HCT116 (cell line): ENCODE results near the gene KICS2.

Experiments
- EZH2 ChIP-seq: fragments of 200-600 bp; sonication (generic); IDR thresholded peaks from 2 replicates; pipeline ENCODE4 v1.6.1; 2017; ENCODE audit warnings: antibody characterized with exemption, mixed run types
- FOSL1 ChIP-seq: IDR thresholded peaks from 2 replicates; pipeline ENCODE4 v1.6.1; 2012; ENCODE audit warnings: low read depth
- YY1 ChIP-seq: IDR thresholded peaks from 2 replicates; pipeline ENCODE4 v1.6.1; 2011; ENCODE audit warnings: low read length, low read depth, moderate library complexity, mild to moderate bottlenecking; ENCODE audit not compliant: insufficient replicate concordance; ENCODE audit errors: extremely low read depth
- TF ChIP-seq, protein P1 (sequence below), 3 experiments: fragments of 200-600 bp in 1 of 3; sonication (generic) in 1 of 3; IDR thresholded peaks in 2 of 3; conservative IDR thresholded peaks in 1 of 3; 2 replicates each; pipeline ENCODE4 v1.5.1; 2012 to 2017; ENCODE audit warnings: low read depth in 2 of 3, low read length in 2 of 3, antibody characterized with exemption in 1 of 3, borderline replicate concordance in 1 of 3, control low read depth in 1 of 3, mild to moderate bottlenecking in 1 of 3, mixed read lengths in 1 of 3, mixed run types in 1 of 3, moderate library complexity in 1 of 3; ENCODE audit not compliant: insufficient read depth in 1 of 3
- TF ChIP-seq, protein P2 (sequence below): IDR thresholded peaks from 2 replicates; pipeline ENCODE4 v1.6.1; 2012; ENCODE audit warnings: low read depth

DNA sequence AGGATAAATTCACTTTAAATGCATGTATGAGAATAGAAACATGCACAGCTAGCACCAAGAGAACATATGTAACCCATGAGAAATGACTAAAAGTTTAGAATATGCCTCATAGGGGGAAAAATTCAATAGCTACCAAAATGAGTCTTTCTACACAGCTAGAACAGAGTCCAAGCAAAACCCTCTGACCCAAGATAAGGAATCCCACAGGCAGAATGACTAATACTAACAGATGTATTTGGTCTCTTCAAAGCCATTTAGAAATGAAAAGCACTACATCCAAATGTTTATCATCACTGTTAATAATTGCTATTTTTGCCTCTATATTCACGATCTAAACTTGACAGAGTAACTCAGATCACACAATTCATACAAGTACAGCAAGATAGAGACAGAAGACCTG, 44.0 kb downstream of the KICS2 start:
- TF ChIP-seq FOSL1 = no peak
- TF ChIP-seq, protein P1, sequence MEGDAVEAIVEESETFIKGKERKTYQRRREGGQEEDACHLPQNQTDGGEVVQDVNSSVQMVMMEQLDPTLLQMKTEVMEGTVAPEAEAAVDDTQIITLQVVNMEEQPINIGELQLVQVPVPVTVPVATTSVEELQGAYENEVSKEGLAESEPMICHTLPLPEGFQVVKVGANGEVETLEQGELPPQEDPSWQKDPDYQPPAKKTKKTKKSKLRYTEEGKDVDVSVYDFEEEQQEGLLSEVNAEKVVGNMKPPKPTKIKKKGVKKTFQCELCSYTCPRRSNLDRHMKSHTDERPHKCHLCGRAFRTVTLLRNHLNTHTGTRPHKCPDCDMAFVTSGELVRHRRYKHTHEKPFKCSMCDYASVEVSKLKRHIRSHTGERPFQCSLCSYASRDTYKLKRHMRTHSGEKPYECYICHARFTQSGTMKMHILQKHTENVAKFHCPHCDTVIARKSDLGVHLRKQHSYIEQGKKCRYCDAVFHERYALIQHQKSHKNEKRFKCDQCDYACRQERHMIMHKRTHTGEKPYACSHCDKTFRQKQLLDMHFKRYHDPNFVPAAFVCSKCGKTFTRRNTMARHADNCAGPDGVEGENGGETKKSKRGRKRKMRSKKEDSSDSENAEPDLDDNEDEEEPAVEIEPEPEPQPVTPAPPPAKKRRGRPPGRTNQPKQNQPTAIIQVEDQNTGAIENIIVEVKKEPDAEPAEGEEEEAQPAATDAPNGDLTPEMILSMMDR (IDR thresholded peaks at IDR 0.05 in 2 of 3, conservative IDR thresholded peaks at IDR 0.05 in 1 of 3; ENCODE audit: borderline replicate concordance in 1 of 3, insufficient read depth in 1 of 3, low read depth in 2 of 3, low read length in 2 of 3) = no peak
- no peak for TF ChIP-seq EZH2
- TF ChIP-seq, protein P2, sequence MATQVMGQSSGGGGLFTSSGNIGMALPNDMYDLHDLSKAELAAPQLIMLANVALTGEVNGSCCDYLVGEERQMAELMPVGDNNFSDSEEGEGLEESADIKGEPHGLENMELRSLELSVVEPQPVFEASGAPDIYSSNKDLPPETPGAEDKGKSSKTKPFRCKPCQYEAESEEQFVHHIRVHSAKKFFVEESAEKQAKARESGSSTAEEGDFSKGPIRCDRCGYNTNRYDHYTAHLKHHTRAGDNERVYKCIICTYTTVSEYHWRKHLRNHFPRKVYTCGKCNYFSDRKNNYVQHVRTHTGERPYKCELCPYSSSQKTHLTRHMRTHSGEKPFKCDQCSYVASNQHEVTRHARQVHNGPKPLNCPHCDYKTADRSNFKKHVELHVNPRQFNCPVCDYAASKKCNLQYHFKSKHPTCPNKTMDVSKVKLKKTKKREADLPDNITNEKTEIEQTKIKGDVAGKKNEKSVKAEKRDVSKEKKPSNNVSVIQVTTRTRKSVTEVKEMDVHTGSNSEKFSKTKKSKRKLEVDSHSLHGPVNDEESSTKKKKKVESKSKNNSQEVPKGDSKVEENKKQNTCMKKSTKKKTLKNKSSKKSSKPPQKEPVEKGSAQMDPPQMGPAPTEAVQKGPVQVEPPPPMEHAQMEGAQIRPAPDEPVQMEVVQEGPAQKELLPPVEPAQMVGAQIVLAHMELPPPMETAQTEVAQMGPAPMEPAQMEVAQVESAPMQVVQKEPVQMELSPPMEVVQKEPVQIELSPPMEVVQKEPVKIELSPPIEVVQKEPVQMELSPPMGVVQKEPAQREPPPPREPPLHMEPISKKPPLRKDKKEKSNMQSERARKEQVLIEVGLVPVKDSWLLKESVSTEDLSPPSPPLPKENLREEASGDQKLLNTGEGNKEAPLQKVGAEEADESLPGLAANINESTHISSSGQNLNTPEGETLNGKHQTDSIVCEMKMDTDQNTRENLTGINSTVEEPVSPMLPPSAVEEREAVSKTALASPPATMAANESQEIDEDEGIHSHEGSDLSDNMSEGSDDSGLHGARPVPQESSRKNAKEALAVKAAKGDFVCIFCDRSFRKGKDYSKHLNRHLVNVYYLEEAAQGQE = no peak
- no peak for TF ChIP-seq YY1
